Mesenteric fat pad (tissue), 1 donor: Measurements from ENCODE around the gene CEBPZOS. TPM values are rescaled to one million over a fixed set of nuclear protein-coding genes. Genes with fewer than 3 reads are reported as not detected.
"Not testable (repeated sequence)": the region's sequence is repeated elsewhere in the genome, so short reads cannot be mapped to it uniquely, and the experiment has no call there.

Experiments used
- DNase-seq: peaks from one replicate; pipeline ENCODE4 v3.0.0-alpha.2; 2020; ENCODE audit warnings: low spot score
- total RNA-seq: library from RNA; stranded (reverse); fragmentation: NEBNext Ultra II Directional; extraction: Animal tissue kit (Norgen Biotek cat#: 25700); gene quantifications from one replicate; pipeline ENCODE4 v1.2.1, GENCODE V29; 2021
- donor health status: DM: yes; HTN: yes; CAD: no.

Gene CEBPZOS
- total RNA-seq, 1 donor from 2014 or later, result 40.2 TPM

- DNase-seq, result no peak
These were observed 6.0 kb upstream of the CEBPZOS start for GRCh38 chr2:37190290-37190689.

GRCh38 chr2:37191253-37191652 is 5.0 kb upstream of the CEBPZOS start:
- DNase-seq, result no peak

GRCh38 chr2:37191747-37192146 is 4.5 kb upstream of the CEBPZOS start:
- DNase-seq, result no peak

GRCh38 chr2:37192551-37192950 is 3.7 kb upstream of the CEBPZOS start:
- DNase-seq, result no peak

GRCh38 chr2:37195862-37196319 is 405 bp upstream of the CEBPZOS start:
- not testable (repeated sequence) for DNase-seq

GRCh38 chr2:37198681-37199065 is 2.4 kb downstream of the CEBPZOS start:
- no peak for DNase-seq

GRCh38 chr2:37201208-37201607 is 4.9 kb downstream of the CEBPZOS start:
- no peak for DNase-seq

GRCh38 chr2:37201766-37202165 is 5.5 kb downstream of the CEBPZOS start:
- DNase-seq, result no peak

- no peak for DNase-seq
These were observed 7.4 kb downstream of the CEBPZOS start for GRCh38 chr2:37203708-37204107.

- not testable (repeated sequence) for DNase-seq
These were observed 8.9 kb downstream of the CEBPZOS start for GRCh38 chr2:37205071-37205661.

GRCh38 chr2:37205689-37206341 is 9.5 kb downstream of the CEBPZOS start:
- no peak for DNase-seq

- not testable (repeated sequence) for DNase-seq
These were observed 10.5 kb downstream of the CEBPZOS start for GRCh38 chr2:37206760-37207159.

- DNase-seq, result no peak
These were observed 14.9 kb downstream of the CEBPZOS start for GRCh38 chr2:37211212-37211611.

GRCh38 chr2:37211939-37212338 is 15.6 kb downstream of the CEBPZOS start:
- no peak for DNase-seq

GRCh38 chr2:37215250-37215649 is 19.0 kb downstream of the CEBPZOS start:
- no peak for DNase-seq

- no peak for DNase-seq
These were observed 22.8 kb downstream of the CEBPZOS start for GRCh38 chr2:37219046-37219445.

GRCh38 chr2:37223131-37223530 is 26.8 kb downstream of the CEBPZOS start:
- no peak for DNase-seq

GRCh38 chr2:37224063-37224462 is 27.8 kb downstream of the CEBPZOS start:
- no peak for DNase-seq

GRCh38 chr2:37225129-37225528 is 28.8 kb downstream of the CEBPZOS start:
- not testable (repeated sequence) for DNase-seq

GRCh38 chr2:37226863-37227262 is 30.6 kb downstream of the CEBPZOS start:
- DNase-seq, result no peak

- DNase-seq, result no peak
These were observed 32.5 kb downstream of the CEBPZOS start for GRCh38 chr2:37228788-37229187.

GRCh38 chr2:37230581-37230980 is 34.3 kb downstream of the CEBPZOS start:
- no peak for DNase-seq
